ENCODE results near the gene KRTAP10-10.

DNA sequence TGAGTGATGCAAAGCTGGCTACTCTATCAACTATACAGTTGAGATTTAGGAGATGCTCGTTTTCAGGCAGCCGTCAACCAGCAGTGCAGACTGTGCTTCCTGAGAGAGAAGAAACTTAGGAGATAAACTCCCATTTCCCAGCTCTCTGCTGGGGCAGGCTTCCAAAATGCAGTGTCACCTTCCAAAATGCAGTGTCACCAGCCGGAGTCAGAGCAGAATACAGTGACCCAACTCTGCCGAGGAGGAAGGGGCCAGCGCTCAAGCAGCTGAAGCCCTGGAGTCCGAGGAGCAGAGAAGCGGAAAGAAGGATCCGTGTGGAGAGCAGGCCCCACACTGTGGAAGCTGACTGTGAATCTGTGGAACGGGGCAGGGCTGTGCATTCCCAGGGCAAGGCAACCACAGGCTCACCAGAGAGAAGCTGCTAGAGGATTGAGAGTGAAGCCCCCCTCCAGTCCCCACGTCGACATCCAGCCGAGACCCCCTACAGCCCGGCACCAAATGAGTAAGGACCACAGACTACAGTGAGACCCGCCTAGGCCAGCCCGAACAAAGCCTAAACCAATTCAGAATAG is 45.5 kb downstream of the KRTAP10-10 start:
- TF ChIP-seq POLR2A (IDR thresholded peaks at IDR 0.05; ENCODE audit: low read depth, low read length): no peak
- no peak for TF ChIP-seq TAF1 (IDR thresholded peaks at IDR 0.05; ENCODE audit: borderline replicate concordance, low read depth, low read length)
- no peak for TF ChIP-seq POLR2AphosphoS5 (IDR thresholded peaks at IDR 0.05; ENCODE audit: low read depth, low read length)

Data from GM12892 (cell line).